Measurements from ENCODE around the gene DAG1. TPM values are rescaled to one million over a fixed set of nuclear protein-coding genes. Genes with fewer than 3 reads are reported as not detected.

Gene DAG1
- total RNA-seq, 1 donor from 2014 or later: 201 TPM

- no peak for DNase-seq
Observed at GRCh38 chr3:49554633-49555265, 84.7 kb downstream of the DAG1 start.

GRCh38 chr3:49556500-49557275, 86.6 kb downstream of the DAG1 start:
- DNase-seq: no peak

- no peak for DNase-seq
Observed at GRCh38 chr3:49563040-49563578, 93.0 kb downstream of the DAG1 start.

- no peak for DNase-seq
Observed at GRCh38 chr3:49563766-49564165, 93.7 kb downstream of the DAG1 start.

- no peak for DNase-seq
Observed at GRCh38 chr3:49566312-49566711, 96.2 kb downstream of the DAG1 start.

- DNase-seq: no peak
Observed at GRCh38 chr3:49567406-49567805, 97.3 kb downstream of the DAG1 start.

GRCh38 chr3:49568965-49569364, 98.9 kb downstream of the DAG1 start:
- DNase-seq: no peak

- no peak for DNase-seq
Observed at GRCh38 chr3:49570028-49570654, 100.1 kb downstream of the DAG1 start.

- DNase-seq: no peak
Observed at GRCh38 chr3:49582177-49582576, 112.1 kb downstream of the DAG1 start.

Small RNAs within 50 kb of the gene (small RNA-seq; reads per million reads assigned to genes)
- not detected for gene RNA5SP130 (ENCODE audit: low replicate concordance)

Other genes with a start within 250 kb of the DAG1 start
- 4.1 TPM for gene C3orf62, start 193.0 kb upstream of the DAG1 start, total RNA-seq
- 25.1 TPM for gene USP4, start 130.2 kb upstream of the DAG1 start, total RNA-seq
- 60.0 TPM for gene GPX1, start 111.9 kb upstream of the DAG1 start, total RNA-seq
- 403 TPM for gene RHOA, start 58.3 kb upstream of the DAG1 start, total RNA-seq
- 15.1 TPM for gene TCTA, start 57.8 kb upstream of the DAG1 start, total RNA-seq
- gene AMT, start 47.8 kb upstream of the DAG1 start, total RNA-seq: 8.6 TPM
- gene NICN1, start 40.9 kb upstream of the DAG1 start, total RNA-seq: 2.7 TPM
- gene BSN, start 84.2 kb downstream of the DAG1 start, total RNA-seq: 0.82 TPM
- gene APEH, start 204.1 kb downstream of the DAG1 start, total RNA-seq: 82.7 TPM
- 8.1 TPM for gene MST1, start 219.2 kb downstream of the DAG1 start, total RNA-seq
- 60.4 TPM for gene RNF123, start 219.3 kb downstream of the DAG1 start, total RNA-seq
- gene AMIGO3, start 249.4 kb downstream of the DAG1 start, total RNA-seq: 2.8 TPM

Data from tongue (tissue), 3 donors.